COLO829 (cell line): ENCODE results near the gene GNAI1.
A peak's percentile ranks its signal among the peaks of the same experiment; 100 is the strongest.

Experiments
- DNase-seq: peaks from one replicate; pipeline ENCODE4 v3.0.0; 2012; ENCODE audit warnings: low spot score

The GNAI1 gene

GRCh38 chr7:80159802-80160201 lies 25.2 kb downstream of the GNAI1 start:
- no peak for DNase-seq

- DNase-seq = no peak
These were observed 26.8 kb downstream of the GNAI1 start for GRCh38 chr7:80161466-80161865.

GRCh38 chr7:80165177-80165576 lies 30.5 kb downstream of the GNAI1 start:
- no peak for DNase-seq

DNA sequence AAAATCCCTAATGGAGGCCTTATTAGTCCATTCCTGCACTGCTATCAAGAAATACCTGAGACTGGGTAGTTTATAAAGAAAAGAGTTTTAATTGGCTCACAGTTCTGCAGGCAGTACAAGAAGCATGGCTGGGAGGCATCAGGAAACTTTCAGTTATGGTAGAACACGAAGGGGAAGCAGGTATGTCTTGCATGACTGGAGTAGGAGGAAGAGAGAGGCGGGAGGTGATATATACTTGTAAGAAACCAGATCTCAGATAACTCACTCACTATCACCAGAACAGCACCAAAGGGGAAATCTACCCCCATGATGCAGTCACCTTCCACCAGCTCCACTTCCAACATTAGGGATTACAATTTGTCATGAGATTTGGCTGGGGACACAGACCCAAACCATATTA lies 35.8 kb downstream of the GNAI1 start:
- no peak for DNase-seq

GRCh38 chr7:80172387-80172786 lies 37.8 kb downstream of the GNAI1 start:
- no peak for DNase-seq

- no peak for DNase-seq
These were observed 41.1 kb downstream of the GNAI1 start for GRCh38 chr7:80175744-80176143.

DNA sequence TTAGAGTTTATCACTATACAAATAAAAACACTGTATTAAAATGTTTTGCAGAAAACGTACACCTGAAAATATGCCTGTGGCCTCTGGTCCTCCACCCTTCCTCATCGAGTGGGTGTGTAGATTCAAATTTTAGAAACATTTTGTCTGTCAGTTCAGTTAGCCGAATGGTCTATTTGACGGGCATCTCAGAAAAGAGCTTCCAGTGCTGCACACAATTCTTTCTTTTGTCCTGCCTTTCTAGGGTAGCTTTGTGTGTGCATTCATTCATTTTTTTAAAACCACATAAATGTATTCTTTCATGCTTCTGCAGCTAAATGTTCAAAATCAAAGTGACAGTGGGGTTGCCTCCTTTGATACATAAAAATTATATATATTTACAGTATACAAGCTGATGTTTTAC lies 46.8 kb downstream of the GNAI1 start:
- peak; percentile 21 for DNase-seq

DNA sequence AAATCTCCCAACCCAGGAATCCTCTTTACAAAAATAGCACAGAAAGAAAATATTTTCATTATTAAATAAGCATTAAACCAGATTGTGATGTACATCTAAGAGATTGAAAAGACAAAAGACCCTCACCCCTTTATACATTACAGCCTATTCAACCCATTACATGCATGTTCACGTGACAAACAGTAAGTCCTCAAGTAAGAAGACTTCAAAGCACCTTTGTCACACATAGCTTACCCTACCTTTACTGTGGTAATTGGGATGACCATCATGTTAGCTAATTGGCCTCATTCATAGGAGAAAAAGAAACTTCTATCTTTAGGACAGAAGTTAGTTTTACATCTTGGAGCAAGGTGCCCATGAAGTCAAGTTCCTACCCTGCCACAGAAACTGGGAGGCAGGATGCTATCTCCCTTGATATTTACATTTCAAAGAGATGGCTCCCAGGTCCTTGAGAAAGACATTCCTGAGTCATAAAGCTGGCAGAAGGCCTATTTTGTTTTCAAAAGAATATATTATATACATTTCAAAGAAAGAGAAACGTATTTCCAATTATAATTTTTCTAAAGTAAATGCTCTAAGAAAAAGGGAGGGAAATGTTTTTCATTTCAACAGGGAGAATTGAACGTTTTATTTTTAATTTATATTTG lies 48.1 kb downstream of the GNAI1 start:
- DNase-seq = no peak

- DNase-seq = no peak
These were observed 48.7 kb downstream of the GNAI1 start for GRCh38 chr7:80183351-80183750.

DNA sequence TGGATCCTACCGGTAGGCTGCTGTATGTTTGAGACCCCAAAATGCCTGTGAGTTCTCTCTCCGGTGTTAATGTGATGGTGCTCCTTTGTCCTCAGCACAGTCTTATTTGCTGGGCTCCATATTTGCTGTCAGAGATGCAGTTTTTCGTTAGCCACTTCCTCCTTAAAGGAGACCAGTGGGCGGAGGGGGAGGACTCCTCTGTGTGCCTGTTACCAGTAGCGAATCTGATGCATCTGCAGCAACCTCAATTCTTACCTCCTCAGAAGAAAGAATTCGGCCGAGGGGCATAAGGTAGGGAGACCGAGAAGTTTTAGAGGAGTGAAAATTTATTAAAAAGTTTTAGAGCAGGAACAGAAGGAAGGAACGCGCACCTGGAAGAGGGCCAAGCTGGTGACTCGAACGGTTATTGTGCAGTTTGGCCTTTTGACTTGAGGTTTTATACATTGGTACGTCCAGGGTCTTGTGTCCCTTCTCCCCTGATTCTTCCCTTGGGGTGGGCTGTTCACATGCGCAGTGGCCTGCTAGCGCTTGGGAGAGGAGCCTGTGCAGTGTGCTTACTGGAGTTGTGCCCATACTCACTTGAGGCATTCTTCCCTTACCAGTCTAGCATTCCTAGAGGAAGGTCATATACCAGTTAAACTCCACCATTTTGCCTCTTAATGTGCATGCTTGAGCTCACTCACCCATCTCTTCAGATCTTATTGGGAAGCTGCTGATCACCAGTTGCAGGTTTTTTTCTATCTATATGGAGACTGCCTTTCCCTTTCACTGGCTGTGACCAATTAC lies 49.5 kb downstream of the GNAI1 start:
- DNase-seq = no peak

- no peak for DNase-seq
These were observed 50.1 kb downstream of the GNAI1 start for GRCh38 chr7:80184693-80185092.

DNA sequence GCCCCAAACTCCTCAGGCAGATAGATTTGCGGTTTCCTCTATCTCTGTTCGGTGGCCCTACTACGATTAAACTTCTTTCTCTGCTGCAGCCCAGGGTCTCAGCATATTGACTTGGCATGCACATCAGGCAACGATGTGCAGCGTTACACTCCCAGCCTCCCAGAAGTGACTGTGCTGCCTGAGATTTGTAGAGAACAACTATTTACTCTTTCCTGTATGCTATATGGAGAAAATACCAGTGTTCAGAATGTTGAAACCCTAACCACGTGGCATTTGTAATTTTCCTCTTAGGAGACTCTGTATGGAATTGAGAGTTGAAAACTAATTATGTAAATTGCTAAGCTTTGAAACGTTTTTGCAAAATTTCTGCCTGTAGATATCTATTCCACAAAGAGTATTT lies 50.9 kb downstream of the GNAI1 start:
- no peak for DNase-seq

- peak; percentile 44 for DNase-seq
These were observed 52.1 kb downstream of the GNAI1 start for GRCh38 chr7:80186721-80187120.

DNA sequence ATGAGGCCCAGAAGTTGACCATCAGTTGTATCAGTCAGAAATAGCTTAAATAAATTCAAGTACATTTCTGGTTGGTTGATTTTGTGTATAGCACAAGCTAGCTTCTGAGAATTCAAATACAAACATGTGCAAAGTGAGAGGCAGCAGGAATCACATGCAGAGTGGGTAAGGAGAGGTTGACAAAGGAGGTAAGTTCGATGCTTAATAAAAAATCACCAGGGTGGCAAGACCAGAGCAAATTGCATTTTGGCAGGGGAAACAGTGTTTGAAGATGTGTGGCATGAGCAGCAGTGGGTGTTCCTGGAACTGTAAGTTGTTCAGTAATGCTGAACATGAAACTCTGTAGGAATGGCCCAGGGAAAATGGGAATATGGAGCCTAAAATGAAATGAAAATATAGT lies 52.6 kb downstream of the GNAI1 start:
- DNase-seq = no peak

GRCh38 chr7:80187727-80188126 lies 53.1 kb downstream of the GNAI1 start:
- DNase-seq = no peak

- no peak for DNase-seq
These were observed 55.0 kb downstream of the GNAI1 start for GRCh38 chr7:80189638-80190037.

DNA sequence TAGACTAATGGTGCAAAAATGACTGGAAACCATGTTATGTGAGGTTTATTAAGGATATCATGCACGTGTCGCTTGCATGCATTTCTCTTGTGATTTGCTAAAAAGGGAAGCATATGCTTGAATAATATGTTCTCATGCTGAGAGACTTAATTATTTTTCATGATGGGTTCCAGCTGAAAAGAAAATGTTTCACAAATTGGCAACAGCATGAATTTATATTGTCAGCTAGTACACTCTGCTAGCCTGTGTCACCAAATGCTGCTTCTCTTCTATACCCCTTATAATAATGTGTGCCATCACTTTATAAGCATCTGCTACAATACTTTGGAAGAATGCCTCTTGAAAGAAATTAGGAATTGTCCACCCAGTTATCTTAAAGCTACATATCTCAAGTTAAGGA lies 63.0 kb downstream of the GNAI1 start:
- no peak for DNase-seq

DNA sequence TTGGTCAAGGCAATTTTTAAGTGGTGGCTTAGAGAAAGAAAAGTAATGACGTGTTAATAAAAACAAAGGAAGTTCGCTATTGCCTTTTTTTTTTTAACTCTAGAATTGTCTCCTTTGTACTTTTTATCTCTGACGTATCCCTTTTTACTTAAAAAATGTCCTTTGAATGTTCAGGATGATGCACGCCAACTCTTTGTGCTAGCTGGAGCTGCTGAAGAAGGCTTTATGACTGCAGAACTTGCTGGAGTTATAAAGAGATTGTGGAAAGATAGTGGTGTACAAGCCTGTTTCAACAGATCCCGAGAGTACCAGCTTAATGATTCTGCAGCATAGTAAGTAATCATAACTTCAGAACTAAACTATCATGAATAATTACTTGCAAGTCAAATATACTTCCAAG lies 64.4 kb downstream of the GNAI1 start:
- DNase-seq = no peak

GRCh38 chr7:80204454-80204853 lies 69.8 kb downstream of the GNAI1 start:
- DNase-seq = no peak

DNA sequence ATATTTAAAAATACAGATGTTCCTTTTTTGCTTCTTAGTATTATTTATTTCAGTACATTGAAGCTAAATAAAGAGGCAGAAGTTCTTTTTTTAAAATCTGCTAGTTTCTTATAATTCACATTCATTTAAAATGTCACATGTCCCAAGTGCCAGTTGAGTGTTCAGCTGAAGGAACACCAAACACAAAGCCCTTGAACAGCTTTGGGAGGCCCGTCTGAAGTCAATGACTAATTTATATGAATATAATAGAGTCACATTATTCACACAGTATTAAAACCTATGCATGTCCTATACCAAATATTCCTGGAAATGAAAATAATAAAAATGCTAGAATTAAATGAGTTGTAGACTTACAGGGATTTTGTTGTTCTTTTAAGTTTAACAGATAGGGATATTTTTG lies 70.3 kb downstream of the GNAI1 start:
- no peak for DNase-seq

- no peak for DNase-seq
These were observed 72.1 kb downstream of the GNAI1 start for GRCh38 chr7:80206763-80207162.

DNA sequence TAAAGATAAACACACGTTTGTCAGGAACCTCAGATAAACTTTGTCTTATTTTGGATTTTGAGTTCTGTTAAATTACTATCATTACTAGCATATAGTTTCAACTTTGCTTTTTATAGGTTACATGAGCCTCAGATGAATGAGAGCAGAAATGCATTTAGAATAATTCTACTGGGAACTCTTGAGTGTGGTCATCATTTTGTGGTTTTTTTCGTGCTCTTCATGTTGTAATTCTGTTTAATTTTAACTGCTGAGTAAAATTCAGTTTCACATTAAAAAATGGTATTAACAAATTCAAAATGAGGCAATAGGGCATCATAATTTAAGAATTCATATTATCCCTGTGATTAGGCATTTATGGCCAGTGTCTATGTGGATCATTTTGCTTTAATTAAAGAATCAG lies 72.9 kb downstream of the GNAI1 start:
- DNase-seq = no peak

DNA sequence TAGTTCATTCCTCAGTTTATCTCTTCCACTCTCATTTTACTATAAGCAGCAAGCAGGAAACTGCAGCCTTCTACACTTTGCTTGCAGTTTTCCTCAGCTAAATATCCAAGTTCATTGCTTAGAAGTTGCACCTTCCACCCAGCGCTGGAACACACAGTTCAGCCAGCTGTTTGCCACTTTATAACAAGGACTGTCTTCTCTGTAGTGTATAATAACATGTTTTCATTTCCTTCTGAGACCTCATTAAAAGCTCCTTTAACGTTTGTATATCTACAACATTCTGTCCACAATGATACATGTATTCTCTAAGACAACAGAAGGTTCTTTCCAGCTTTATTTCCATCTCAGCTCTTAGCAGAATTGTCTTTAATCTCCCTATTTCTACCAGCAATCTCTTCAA lies 74.1 kb downstream of the GNAI1 start:
- no peak for DNase-seq

DNA sequence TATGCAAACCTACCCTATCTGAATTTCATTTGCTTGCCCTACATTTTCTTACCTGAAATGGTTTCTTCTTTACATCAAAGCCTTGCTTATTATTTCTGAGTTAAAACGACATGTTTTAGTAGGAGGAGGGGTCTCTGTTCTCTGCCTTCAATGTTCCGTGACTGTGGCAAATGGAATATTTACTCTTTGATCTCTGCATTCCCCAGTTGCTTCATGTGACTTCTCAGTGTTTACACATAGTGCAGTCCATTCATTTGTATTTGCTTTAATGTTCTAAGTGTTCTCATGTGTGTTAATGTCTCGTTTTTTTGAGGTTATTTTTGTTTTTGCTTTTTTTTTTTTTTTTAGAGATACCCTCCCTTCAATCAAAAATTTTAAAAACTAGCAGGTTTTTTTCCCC lies 75.8 kb downstream of the GNAI1 start:
- DNase-seq = peak; percentile 66
